ENCODE measurements around the gene COMMD3.

The COMMD3 gene

GRCh38 chr10:22333167-22333974 is 17.2 kb downstream of the COMMD3 start:
- no peak for DNase-seq (ENCODE audit: low read depth)
- TF ChIP-seq MAX (IDR thresholded peaks at IDR 0.05; ENCODE audit: low read depth, low read length) (no peak), POLR2A (IDR thresholded peaks at IDR 0.05; ENCODE audit: extremely low read depth, insufficient read length) (no peak), CTCF (IDR thresholded peaks at IDR 0.05; ENCODE audit: low read depth, low read length) (no peak), MYC (IDR thresholded peaks at IDR 0.05; ENCODE audit: low read depth, low read length) (no peak)
- H3K4me3 ChIP-seq (ENCODE audit: low read depth, low read length): no peak overlapping the region

GRCh38 chr10:22333975-22334282 is 17.7 kb downstream of the COMMD3 start:
- no peak for DNase-seq (ENCODE audit: low read depth)
- TF ChIP-seq CTCF (IDR thresholded peaks at IDR 0.05; ENCODE audit: low read depth, low read length) (no peak), MYC (IDR thresholded peaks at IDR 0.05; ENCODE audit: low read depth, low read length) (no peak), MAX (IDR thresholded peaks at IDR 0.05; ENCODE audit: low read depth, low read length) (no peak), POLR2A (IDR thresholded peaks at IDR 0.05; ENCODE audit: extremely low read depth, insufficient read length) (no peak)
- no peak overlapping the region for H3K4me3 ChIP-seq (ENCODE audit: low read depth, low read length)

- DNase-seq (ENCODE audit: low read depth): no peak
- TF ChIP-seq MAX (IDR thresholded peaks at IDR 0.05; ENCODE audit: low read depth, low read length) (no peak), CTCF (IDR thresholded peaks at IDR 0.05; ENCODE audit: low read depth, low read length) (no peak), MYC (IDR thresholded peaks at IDR 0.05; ENCODE audit: low read depth, low read length) (no peak), POLR2A (IDR thresholded peaks at IDR 0.05; ENCODE audit: extremely low read depth, insufficient read length) (no peak)
- H3K4me3 ChIP-seq (ENCODE audit: low read depth, low read length): no peak overlapping the region
These were observed 18.4 kb downstream of the COMMD3 start for GRCh38 chr10:22334414-22335172.

GRCh38 chr10:22335173-22335933 is 19.2 kb downstream of the COMMD3 start:
- DNase-seq (ENCODE audit: low read depth): no peak
- TF ChIP-seq CTCF (IDR thresholded peaks at IDR 0.05; ENCODE audit: low read depth, low read length): no peak
- no peak for TF ChIP-seq POLR2A (IDR thresholded peaks at IDR 0.05; ENCODE audit: extremely low read depth, insufficient read length)
- TF ChIP-seq MYC (IDR thresholded peaks at IDR 0.05; ENCODE audit: low read depth, low read length): no peak
- no peak for TF ChIP-seq MAX (IDR thresholded peaks at IDR 0.05; ENCODE audit: low read depth, low read length)

GRCh38 chr10:22338185-22338900 is 22.2 kb downstream of the COMMD3 start:
- H3K4me3 ChIP-seq (ENCODE audit: low read depth, low read length): no peak overlapping the region
- TF ChIP-seq POLR2A (IDR thresholded peaks at IDR 0.05; ENCODE audit: extremely low read depth, insufficient read length) (no peak), MAX (IDR thresholded peaks at IDR 0.05; ENCODE audit: low read depth, low read length) (no peak), CTCF (IDR thresholded peaks at IDR 0.05; ENCODE audit: low read depth, low read length) (no peak), MYC (IDR thresholded peaks at IDR 0.05; ENCODE audit: low read depth, low read length) (no peak)
- DNase-seq (ENCODE audit: low read depth): no peak

More at GRCh38 chr10:22335173-22335933, 19.2 kb downstream of the COMMD3 start:
- no peak overlapping the region for H3K4me3 ChIP-seq (ENCODE audit: low read depth, low read length)

All from NB4 (cell line).